HG03558 (cell line): Measurements from ENCODE around the gene SLC38A1.
"Not testable (repeated sequence)": the region's sequence is repeated elsewhere in the genome, so short reads cannot be mapped to it uniquely, and the experiment has no call there.

Experiments used
- ATAC-seq: cut with Tn5 transposase; IDR thresholded peaks from one replicate; pipeline ENCODE4 v1.9.1; 2021; ENCODE audit warnings: moderate number of reproducible peaks; ENCODE audit not compliant: unreplicated experiment; ENCODE audit errors: extremely low read depth

SLC38A1 gene

GRCh38 chr12:46268583-46269428, at the start of gene SLC38A1:
Gene SLC38A1 (minus strand): TSS chr12:46269043. CDS start chr12:46239800, 29,243 bp downstream.
- peak; percentile 41 for ATAC-seq

DNA sequence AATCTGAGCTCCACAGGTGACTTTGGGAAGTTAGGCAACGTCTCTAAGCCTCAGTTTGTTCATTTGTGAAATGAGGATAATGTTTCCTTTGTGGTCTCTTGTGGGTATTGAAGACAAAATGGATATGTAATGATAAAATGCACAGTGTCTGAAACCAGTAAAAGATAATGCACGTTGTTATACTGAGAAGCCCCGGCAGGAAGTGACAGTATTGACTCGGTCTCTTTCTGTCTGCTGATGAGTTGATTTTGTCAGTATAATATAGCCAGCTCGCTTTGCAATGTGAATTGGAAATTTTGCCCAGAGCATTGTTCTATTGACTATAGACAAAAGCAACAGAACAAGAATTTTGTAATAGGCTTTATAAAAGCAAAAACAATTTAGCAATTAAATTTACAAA, 49.2 kb upstream of the SLC38A1 start:
- no peak for ATAC-seq

GRCh38 chr12:46304070-46304469, 35.2 kb upstream of the SLC38A1 start:
- ATAC-seq: no peak

- ATAC-seq: no peak
These were observed 34.3 kb upstream of the SLC38A1 start for GRCh38 chr12:46303039-46303666.

- ATAC-seq: no peak
These were observed 32.1 kb upstream of the SLC38A1 start for GRCh38 chr12:46300910-46301309.

- ATAC-seq: no peak
These were observed 31.0 kb upstream of the SLC38A1 start for GRCh38 chr12:46299851-46300250.

DNA sequence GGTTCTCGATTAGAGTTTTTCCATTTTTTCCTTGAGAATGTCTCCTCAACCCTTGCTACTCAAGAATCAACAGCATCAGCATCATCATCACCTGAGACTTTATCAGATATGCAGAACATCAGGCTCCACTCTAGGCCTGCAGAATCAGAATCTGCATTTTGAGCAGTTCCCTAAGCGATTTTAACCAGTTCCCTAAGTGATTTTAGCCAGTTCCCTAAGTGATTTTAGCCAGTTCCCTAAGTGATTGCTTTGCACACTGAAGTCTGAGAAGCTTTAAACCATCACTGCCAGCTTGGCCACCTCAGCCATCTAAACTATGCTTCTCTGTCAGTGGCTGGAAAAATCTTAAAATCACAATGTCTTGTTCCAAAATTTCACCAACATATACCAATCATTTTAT, 29.4 kb upstream of the SLC38A1 start:
- no peak for ATAC-seq

DNA sequence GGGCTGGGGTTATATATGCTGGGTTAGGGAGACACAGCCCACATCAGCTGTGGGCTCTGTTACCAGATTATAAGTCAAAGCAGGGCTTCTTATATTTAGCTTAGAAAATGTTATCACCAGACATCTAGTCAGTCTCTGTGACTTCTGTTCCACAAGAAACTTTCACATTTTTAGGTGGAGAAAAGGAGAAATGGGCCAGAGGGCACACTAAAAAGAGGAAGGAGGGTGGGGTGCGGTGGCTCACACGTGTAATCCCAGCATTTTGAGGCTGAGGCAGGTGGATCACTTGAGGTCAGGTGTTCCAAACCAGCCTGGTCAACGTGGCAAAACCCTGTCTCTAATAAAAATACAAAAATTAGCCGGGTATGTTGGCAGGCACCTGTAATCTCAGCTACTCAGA, 28.0 kb upstream of the SLC38A1 start:
- no peak for ATAC-seq

DNA sequence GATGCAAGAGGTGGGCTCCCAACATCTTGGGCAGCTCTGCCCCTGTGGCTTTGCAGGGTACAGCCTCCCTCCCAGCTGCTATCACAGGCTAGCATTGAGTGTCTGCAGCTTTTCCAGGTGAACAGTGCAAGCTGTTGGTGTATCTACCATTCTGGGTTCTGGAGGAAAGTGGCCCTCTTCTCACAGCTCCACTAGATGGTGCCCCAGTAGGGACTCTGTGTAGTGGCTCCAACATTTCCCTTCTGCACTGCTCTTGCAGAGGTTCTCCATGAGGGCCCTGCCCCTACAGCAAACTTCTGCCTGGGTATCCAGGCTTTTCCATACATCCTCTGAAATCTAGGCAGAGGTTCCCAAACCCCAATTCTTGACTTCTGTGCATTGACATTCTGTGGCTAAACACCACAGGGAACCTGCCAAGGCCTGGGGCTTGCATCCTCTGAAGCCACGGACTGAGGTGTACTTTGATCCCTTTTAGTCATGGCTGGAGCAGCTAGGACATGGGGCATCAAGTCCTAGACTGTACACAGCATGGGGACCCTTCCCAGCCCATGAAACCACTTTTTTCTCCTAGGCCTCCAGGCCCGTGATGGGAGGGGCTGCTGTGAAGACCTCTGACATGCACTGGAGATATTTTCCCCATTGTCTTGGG, 24.0 kb upstream of the SLC38A1 start:
- ATAC-seq: no peak

DNA sequence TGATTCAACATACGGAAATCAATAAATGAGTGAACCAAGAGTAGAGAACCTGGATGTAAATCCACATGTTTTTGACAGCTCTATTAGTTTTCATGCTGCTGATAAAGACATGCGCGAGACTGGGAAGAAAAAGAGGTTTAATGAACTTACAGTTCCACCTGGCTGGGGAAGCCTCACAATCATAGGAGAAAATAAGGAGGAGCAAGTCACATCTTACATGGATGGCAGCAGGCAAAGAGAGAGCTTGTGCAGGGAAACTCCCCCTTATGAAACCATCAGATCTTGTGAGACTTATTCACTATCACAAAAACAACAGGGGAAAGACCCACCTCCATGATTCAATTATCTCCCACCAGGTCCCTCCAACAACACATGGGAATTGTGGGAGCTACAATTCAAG, 23.1 kb upstream of the SLC38A1 start:
- ATAC-seq: not testable (repeated sequence)

GRCh38 chr12:46285177-46285576, 16.3 kb upstream of the SLC38A1 start:
- not testable (repeated sequence) for ATAC-seq

- no peak for ATAC-seq
These were observed 14.0 kb upstream of the SLC38A1 start for GRCh38 chr12:46282829-46283228.

- no peak for ATAC-seq
These were observed 7.9 kb upstream of the SLC38A1 start for GRCh38 chr12:46276756-46277155.

GRCh38 chr12:46271863-46272262, 3.0 kb upstream of the SLC38A1 start:
- ATAC-seq: no peak

- no peak for ATAC-seq
These were observed 792 bp upstream of the SLC38A1 start for GRCh38 chr12:46269429-46270241.

- ATAC-seq: no peak
These were observed 839 bp downstream of the SLC38A1 start for GRCh38 chr12:46267825-46268582.

DNA sequence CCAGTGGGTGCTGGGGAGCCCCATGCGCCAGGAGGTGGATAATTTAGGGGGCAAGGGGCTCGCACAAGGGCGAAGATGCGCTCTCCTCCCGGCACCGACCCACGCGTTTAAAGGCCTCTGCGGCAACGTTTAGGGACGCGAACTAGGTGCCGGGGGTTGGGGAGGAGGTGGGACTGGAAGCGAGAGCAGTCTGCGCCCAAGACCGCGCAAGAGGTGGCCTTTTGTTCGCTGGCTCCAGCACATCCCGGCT, 1.3 kb downstream of the SLC38A1 start:
- ATAC-seq: no peak

- no peak for ATAC-seq
These were observed 1.8 kb downstream of the SLC38A1 start for GRCh38 chr12:46266869-46267574.

DNA sequence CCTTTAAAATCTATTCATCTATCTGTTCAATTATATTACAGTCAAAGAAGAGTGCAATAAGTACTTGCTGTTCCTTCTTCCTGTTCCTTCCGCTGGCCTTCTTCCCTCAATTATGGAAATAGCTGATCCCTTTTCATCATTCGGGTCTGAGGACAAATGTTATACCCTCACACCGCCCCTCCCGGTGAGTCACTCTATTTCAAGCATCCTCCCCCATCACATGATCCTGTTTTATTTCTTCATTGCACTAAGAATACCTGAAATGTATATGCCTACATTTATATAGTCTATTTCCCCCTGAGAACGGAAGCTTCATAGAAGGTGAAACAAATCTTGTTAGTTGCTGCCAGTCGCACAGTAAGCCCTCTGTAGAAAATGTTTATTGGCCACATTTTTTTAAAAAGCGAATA, 2.5 kb downstream of the SLC38A1 start:
- ATAC-seq: no peak
